ENCODE measurements around the gene PAK6. TPM values are rescaled to one million over a fixed set of nuclear protein-coding genes. Genes with fewer than 3 reads are reported as not detected.

The PAK6 gene
- total RNA-seq, 2 donors from 2014 or later, result 13.8 to 190 TPM

DNA sequence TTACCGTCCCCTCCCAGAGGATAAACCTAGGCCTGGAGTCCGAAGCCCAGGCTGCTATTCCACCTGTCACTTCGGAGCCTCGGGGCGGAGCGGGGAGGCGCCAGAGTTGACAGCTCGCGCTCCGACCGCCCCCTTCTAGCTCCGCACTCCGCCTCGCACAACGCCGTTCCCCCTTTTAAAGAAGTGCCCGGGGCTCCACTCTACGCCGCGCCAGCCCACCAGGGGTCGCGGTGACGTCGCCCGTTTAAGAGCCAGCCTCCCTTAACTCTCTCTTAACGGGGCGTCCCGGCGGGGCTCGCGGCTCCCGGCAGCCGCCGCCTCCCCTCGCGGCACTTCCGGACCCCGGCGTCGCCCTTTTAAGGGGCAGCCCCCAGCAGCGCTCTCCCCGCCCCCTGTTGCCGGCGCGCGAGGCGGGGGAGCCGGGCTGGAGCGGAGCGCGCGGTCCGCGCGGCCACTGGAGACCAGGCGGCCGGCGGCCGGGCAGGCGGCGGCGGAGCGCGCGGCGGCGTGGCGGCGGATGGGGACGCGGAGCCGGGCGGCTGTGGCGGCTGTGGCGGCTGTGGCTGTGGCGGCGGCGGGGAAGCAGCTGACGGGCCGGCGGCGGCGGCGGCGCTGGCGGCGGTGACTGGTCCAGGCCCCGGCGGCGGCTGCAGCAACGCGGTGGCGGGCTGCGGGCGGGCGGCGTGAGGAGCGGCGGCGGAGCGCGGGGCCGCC, 84.5 kb downstream of the PAK6 start, which contains the start of gene INAFM2:
TSS of gene INAFM2 (plus strand) at position 454 of the 714 bp plus-strand sequence. CDS start 364 bp downstream, outside the sequence.
- no peaks in the 10 kb centered on the region for H3K27me3 ChIP-seq (replicated peaks; ENCODE audit: insufficient read depth)
- intact Hi-C loops (cut with DNase I), result loop anchor here (2.0 to 5.0 kb wide), 2 partner anchors 17 to 34 kb away; partner anchors contain the start of genes CCDC9B and DISP2

DNA sequence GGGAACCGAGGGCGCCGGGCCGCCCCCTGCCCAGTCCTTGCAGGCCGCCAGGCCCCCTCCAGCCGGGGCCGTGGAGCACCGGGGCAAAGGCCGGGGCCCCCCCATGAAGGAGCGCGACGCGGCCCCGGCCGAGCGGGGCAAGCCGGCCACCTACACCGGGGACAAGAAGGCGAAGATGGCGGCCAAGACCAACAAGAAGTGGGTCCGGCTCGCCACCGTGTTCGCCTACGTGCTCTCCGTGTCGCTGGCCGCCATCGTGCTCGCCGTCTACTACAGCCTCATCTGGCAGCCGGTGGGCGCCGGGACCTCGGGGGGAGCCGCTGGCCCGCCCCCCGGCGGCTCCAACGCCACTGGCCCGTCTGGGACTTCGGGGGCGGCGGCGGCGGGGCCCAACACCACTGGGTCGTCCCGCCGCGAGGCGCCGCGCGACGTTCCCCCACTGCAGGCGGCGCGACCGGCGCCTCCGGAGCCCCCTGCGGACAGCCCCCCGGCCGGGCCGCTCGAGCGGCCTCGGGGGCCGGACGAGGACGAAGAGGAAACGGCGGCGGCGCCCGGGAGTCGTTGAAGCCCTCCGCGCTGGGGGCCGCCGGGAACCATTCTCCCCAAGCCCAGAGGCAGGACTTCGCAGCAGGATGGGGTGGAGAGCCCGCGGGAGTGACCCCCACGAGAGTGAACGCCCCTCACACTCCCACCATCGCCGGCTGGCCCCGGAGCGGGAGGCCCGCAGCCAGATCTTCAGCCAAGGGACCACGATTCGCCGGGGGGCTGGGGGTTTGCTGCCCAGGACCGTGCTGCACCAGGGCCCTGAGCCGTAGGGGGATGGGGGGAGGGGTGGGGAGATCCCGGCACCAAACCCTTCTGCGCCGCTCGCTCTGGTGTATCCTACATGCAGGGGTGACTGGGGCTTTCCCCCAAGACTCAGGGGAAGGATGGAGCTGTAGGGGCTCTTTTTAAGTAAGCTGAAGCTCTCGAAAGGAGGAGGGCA, 85.4 kb downstream of the PAK6 start:
- H3K27me3 ChIP-seq (replicated peaks; ENCODE audit: insufficient read depth), result no peaks in the 10 kb centered on the region
- no peaks in the 10 kb centered on the region for H3K9me3 ChIP-seq
- 3% methylated on average over 85 of the region's 101 CpGs for WGBS
- TF ChIP-seq POLR2AphosphoS5 (IDR thresholded peaks at IDR 0.05) (no peak), POLR2A (IDR thresholded peaks at IDR 0.05) (no peak)
- TF ChIP-seq, protein P1, sequence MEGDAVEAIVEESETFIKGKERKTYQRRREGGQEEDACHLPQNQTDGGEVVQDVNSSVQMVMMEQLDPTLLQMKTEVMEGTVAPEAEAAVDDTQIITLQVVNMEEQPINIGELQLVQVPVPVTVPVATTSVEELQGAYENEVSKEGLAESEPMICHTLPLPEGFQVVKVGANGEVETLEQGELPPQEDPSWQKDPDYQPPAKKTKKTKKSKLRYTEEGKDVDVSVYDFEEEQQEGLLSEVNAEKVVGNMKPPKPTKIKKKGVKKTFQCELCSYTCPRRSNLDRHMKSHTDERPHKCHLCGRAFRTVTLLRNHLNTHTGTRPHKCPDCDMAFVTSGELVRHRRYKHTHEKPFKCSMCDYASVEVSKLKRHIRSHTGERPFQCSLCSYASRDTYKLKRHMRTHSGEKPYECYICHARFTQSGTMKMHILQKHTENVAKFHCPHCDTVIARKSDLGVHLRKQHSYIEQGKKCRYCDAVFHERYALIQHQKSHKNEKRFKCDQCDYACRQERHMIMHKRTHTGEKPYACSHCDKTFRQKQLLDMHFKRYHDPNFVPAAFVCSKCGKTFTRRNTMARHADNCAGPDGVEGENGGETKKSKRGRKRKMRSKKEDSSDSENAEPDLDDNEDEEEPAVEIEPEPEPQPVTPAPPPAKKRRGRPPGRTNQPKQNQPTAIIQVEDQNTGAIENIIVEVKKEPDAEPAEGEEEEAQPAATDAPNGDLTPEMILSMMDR (IDR thresholded peaks at IDR 0.05), result no peak
- peaks cover 4% of the 10 kb centered on the region for H3K4me1 ChIP-seq (replicated peaks)
- H3K36me3 ChIP-seq, result no peaks in the 10 kb centered on the region
- peak overlapping the region; percentile 70 to 77 for H3K4me3 ChIP-seq
- intact Hi-C loops (cut with DNase I), result loop anchor here (2.0 to 5.0 kb wide), 2 partner anchors 17 to 33 kb away; partner anchors contain the start of genes CCDC9B and DISP2
- DNase-seq (ENCODE audit: low spot score), result no peak
- H3K27ac ChIP-seq, result peak overlapping the region; percentile 67 to 68

More for the DNA sequence above, 84.5 kb downstream of the PAK6 start, which contains the start of gene INAFM2:
- no peaks in the 10 kb centered on the region for H3K9me3 ChIP-seq
- H3K36me3 ChIP-seq, result no peaks in the 10 kb centered on the region
- TF ChIP-seq POLR2AphosphoS5 (IDR thresholded peaks at IDR 0.05) (peak; percentile 69), POLR2A (IDR thresholded peaks at IDR 0.05) (no peak)
- TF ChIP-seq, protein P1 (IDR thresholded peaks at IDR 0.05), result peak; percentile 57 to 88 (median 71)
- WGBS, result 1% methylated on average over 28 of the region's 103 CpGs
- peak within 1 kb of the TSS; percentile 67 to 69 for H3K27ac ChIP-seq
- peak; percentile 84 for DNase-seq (ENCODE audit: low spot score)
- peaks cover 4% of the 10 kb centered on the region for H3K4me1 ChIP-seq (replicated peaks)
- peak within 1 kb of the TSS; percentile 70 to 77 for H3K4me3 ChIP-seq

DNA sequence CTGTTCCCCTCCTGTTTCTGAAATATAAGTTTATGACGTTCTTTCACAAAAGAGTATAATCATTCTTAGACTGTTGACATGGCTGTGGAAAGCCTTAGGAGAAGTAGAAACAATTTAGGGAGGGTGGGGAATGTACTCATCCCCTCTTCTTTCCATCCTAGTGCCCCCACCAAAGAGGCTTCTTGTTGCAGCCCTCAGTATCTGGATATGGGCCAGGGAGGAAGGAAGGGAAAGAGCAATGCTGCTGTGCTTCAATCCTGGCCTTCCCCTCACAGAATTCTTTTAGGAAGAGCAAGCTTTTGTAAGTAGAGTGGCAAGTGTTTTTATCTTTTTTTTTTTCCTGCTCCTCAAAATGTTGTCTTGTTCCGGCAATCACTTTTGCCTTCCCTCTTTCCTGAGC, 86.3 kb downstream of the PAK6 start:
- no peaks in the 10 kb centered on the region for H3K36me3 ChIP-seq
- no peak for TF ChIP-seq POLR2AphosphoS5 (IDR thresholded peaks at IDR 0.05)
- TF ChIP-seq, protein P1 (IDR thresholded peaks at IDR 0.05), result no peak
- no peak for TF ChIP-seq POLR2A (IDR thresholded peaks at IDR 0.05)
- H3K27ac ChIP-seq, result no peak overlapping the region
- H3K9me3 ChIP-seq, result no peaks in the 10 kb centered on the region
- H3K27me3 ChIP-seq (replicated peaks; ENCODE audit: insufficient read depth), result no peaks in the 10 kb centered on the region
- peak overlapping the region; percentile 70 to 77 for H3K4me3 ChIP-seq
- 79% methylated on average over 2 of the region's 2 CpGs for whole genome bisulfite sequencing
- intact Hi-C loops (cut with DNase I), result no loop called here
- DNase-seq (ENCODE audit: low spot score), result no peak
- H3K4me1 ChIP-seq (replicated peaks), result peaks cover 4% of the 10 kb centered on the region

DNA sequence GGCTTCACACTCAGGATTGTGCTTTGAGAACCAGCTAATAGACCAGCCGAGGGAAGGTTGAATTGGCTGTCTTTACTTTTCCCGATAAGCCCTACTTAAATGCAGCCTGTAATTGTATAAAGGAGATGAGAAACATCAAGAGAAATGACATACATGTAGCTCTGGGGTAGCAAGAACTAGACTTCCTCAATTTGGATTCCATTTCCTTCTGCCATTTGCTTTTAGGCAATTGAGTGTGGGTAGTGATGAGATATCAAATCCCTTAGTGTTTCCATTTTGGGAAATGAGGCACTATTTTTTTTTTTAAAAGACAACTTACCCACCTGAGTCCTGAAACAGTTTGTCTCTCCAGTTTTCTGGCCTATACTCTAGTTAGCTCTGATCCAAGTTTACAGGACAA, 86.8 kb downstream of the PAK6 start:
- intact Hi-C loops (cut with DNase I), result no loop called here
- Histone ChIP-seq H3K27ac (no peak overlapping the region), H3K4me3 (no peak overlapping the region), H3K27me3 (replicated peaks; ENCODE audit: insufficient read depth) (no peaks in the 10 kb centered on the region), H3K4me1 (replicated peaks) (peaks cover 4% of the 10 kb centered on the region), H3K9me3 (no peaks in the 10 kb centered on the region), H3K36me3 (no peaks in the 10 kb centered on the region)
- 96% methylated on average over 2 of the region's 2 CpGs for WGBS
- TF ChIP-seq POLR2A (IDR thresholded peaks at IDR 0.05), result no peak
- no peak for TF ChIP-seq POLR2AphosphoS5 (IDR thresholded peaks at IDR 0.05)
- TF ChIP-seq, protein P1 (IDR thresholded peaks at IDR 0.05), result no peak
- no peak for DNase-seq (ENCODE audit: low spot score)

Other genes starting within 250 kb of the PAK6 start
- gene SRP14, start 199.9 kb upstream of the PAK6 start, total RNA-seq, result 100 to 1,000 TPM; 366 to 428 TPM
- 10 to 100 TPM in 1 of 2 donors, 1 to 10 TPM in 1; 8.8 to 19.0 TPM for gene BMF, start 130.2 kb upstream of the PAK6 start, total RNA-seq
- 1 to 10 TPM; 2.5 to 8.2 TPM for gene BUB1B, start 78.0 kb upstream of the PAK6 start, total RNA-seq
- 1 to 10 TPM in 1 of 2 donors, not detected in 1; 2.7 TPM for gene ANKRD63, start 44.0 kb downstream of the PAK6 start, total RNA-seq
- 10 to 100 TPM in 1 of 2 donors, 1 to 10 TPM in 1; 1.5 to 13.0 TPM for gene PLCB2, start 68.9 kb downstream of the PAK6 start, total RNA-seq
- gene INAFM2, start 84.6 kb downstream of the PAK6 start, total RNA-seq, result 10 to 100 TPM; 18.7 to 24.3 TPM
- gene CCDC9B, start 101.9 kb downstream of the PAK6 start, total RNA-seq, result 10 to 100 TPM in 1 of 2 donors, 1 to 10 TPM in 1; 9.0 to 29.7 TPM
- gene PHGR1, start 112.0 kb downstream of the PAK6 start, total RNA-seq, result not detected
- 1 to 10 TPM in 1 of 2 donors, under 1 TPM in 1; 0.27 to 1.6 TPM for gene DISP2, start 119.2 kb downstream of the PAK6 start, total RNA-seq
- gene KNSTRN, start 143.7 kb downstream of the PAK6 start, total RNA-seq, result 10 to 100 TPM; 12.9 to 19.8 TPM
- gene IVD, start 166.7 kb downstream of the PAK6 start, total RNA-seq, result 100 to 1,000 TPM; 112 to 115 TPM
- gene BAHD1, start 201.9 kb downstream of the PAK6 start, total RNA-seq, result 10 to 100 TPM; 17.0 to 39.4 TPM
- gene CHST14, start 231.9 kb downstream of the PAK6 start, total RNA-seq, result 10 to 100 TPM; 14.9 to 22.3 TPM

All from prostate gland (tissue), 2 donors.